ENCODE results near the gene HIVEP3. TPM values are rescaled to one million over a fixed set of nuclear protein-coding genes. Genes with fewer than 3 reads are reported as not detected.

Gene HIVEP3
- total RNA-seq, 8 experiments from 2014 or later = 3.1 to 8.0 (median 4.6) TPM

GRCh38 chr1:41804176-41804575, 114.5 kb downstream of the HIVEP3 start:
- Histone ChIP-seq H3K4me1 (replicated peaks in 1 of 2) (peaks cover 0 to 10% of the 10 kb centered on the region in 2 donors), H3K4me3 (no peak overlapping the region), H3K27ac (no peak overlapping the region)
- in situ Hi-C loops (cut with MboI; ENCODE audit: low pct_unique_long_range_greater_than_20kb in 2 of 9, low sequenced_read_pairs in 9 of 9, unreplicated experiment in 9 of 9) = no loop called here
- ATAC-seq (replicated peaks in 6 of 8) = no peak
- WGBS, 10 experiments = 41 to 94% (median 82%) methylated on average over 1 to 4 of the region's 5 CpGs

DNA sequence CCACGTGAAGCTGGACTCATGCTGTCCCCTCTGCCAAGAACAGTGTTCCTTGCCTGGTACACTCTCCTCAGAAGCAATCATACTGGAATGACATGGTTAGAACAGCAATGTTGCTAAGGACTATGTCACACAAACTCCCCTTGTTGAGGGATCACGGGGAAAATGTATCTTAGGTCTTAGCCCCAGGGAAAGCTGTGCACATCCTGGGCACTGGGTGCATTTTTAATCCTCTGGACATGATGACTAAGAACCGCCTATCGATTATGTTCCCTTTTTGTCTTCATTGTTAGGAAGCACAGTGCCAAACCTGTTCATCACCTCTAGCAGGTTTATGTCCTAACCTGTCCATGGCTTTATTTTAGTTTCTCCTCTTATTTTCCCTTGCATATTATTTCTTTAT, 115.1 kb downstream of the HIVEP3 start:
- no peak for ATAC-seq (replicated peaks in 6 of 8)
- in situ Hi-C loops (cut with MboI; ENCODE audit: low pct_unique_long_range_greater_than_20kb in 2 of 9, low sequenced_read_pairs in 9 of 9, unreplicated experiment in 9 of 9) = no loop called here
- Histone ChIP-seq H3K27ac (no peak overlapping the region), H3K4me1 (replicated peaks in 1 of 2) (peaks cover 0 to 10% of the 10 kb centered on the region in 2 donors), H3K4me3 (no peak overlapping the region)
- 50 to 100% (median 87%) methylated on average over 2 to 4 of the region's 4 CpGs; no CpG with 5 or more reads in 2 of the 10 experiments for WGBS, 10 experiments

GRCh38 chr1:41802532-41803501, 115.9 kb downstream of the HIVEP3 start:
- WGBS, 10 experiments = 60 to 100% (median 89%) methylated on average over 1 to 4 of the region's 4 CpGs; no CpG with 5 or more reads in 2 of the 10 experiments
- peaks cover 0 to 10% of the 10 kb centered on the region in 2 donors for H3K4me1 ChIP-seq (replicated peaks in 1 of 2)
- no peak overlapping the region for H3K27ac ChIP-seq
- no peak for ATAC-seq (replicated peaks in 6 of 8)
- H3K4me3 ChIP-seq = no peak overlapping the region
- in situ Hi-C loops (cut with MboI; ENCODE audit: low pct_unique_long_range_greater_than_20kb in 2 of 9, low sequenced_read_pairs in 9 of 9, unreplicated experiment in 9 of 9) = no loop called here

DNA sequence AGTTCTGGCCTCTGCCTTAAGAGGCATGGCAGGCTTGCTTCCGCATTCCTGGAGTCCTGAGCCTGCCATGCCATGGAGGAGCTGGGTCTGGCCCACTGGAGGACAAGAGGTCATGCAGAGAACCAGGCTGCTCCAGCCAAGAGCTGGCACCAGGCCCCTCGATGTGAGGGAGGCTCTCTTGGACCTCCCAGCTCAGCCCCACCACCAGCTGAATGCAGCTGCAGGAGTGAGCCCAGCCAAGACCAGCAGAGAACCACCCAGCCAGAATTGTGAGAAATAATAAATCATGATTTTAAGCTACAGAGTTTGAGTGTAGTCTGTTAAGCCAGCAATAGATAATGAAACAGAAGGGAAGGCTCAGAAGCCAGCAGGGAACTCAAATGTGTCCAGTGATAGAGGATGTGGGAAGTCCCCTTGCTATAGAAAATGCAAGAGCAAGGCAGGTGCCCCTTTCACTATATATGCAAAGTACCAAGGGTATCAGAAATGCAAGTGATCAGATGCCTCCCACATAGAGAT, 118.4 kb downstream of the HIVEP3 start:
- no peaks in the 10 kb centered on the region for H3K4me1 ChIP-seq (replicated peaks in 1 of 2)
- in situ Hi-C loops (cut with MboI; ENCODE audit: low pct_unique_long_range_greater_than_20kb in 2 of 9, low sequenced_read_pairs in 9 of 9, unreplicated experiment in 9 of 9) = no loop called here
- peak in 2 of 8 experiments; percentile 14 to 19 for ATAC-seq (replicated peaks in 6 of 8)
- H3K4me3 ChIP-seq = no peak overlapping the region
- WGBS, 10 experiments = 20 to 90% (median 79%) methylated on average over 1 to 2 of the region's 2 CpGs; no CpG with 5 or more reads in 3 of the 10 experiments
- H3K27ac ChIP-seq = no peak overlapping the region

DNA sequence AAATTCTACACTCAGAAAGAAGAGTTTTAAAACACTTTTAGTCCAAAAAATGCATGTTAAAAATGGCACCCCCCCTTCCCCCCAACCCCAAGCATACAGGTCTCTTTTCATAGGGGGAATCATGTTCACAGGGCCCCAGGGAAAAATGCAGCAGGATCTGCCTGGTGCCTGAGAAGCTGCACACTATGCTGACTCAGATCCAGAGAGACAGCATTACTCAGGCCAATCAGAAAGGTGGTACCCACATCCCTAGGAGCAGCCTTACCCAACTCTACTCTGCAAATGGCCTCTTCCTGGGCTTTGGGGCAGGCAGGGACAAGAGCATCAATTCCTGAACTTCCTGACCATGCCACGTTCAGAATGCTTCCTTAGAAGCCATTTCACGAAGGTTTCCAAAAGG, 119.0 kb downstream of the HIVEP3 start:
- no peak overlapping the region for H3K27ac ChIP-seq
- ATAC-seq (replicated peaks in 6 of 8) = no peak
- no peak overlapping the region for H3K4me3 ChIP-seq
- in situ Hi-C loops (cut with MboI; ENCODE audit: low pct_unique_long_range_greater_than_20kb in 2 of 9, low sequenced_read_pairs in 9 of 9, unreplicated experiment in 9 of 9) = loop anchor here in 1 of 9 experiments (25.0 kb wide), 1 partner anchor 212 kb away; no protein-coding TSS in a partner anchor
- no peaks in the 10 kb centered on the region for H3K4me1 ChIP-seq (replicated peaks in 1 of 2)
- WGBS, 10 experiments = 20 to 100% (median 83%) methylated on average over 1 to 2 of the region's 2 CpGs; no CpG with 5 or more reads in 5 of the 10 experiments

DNA sequence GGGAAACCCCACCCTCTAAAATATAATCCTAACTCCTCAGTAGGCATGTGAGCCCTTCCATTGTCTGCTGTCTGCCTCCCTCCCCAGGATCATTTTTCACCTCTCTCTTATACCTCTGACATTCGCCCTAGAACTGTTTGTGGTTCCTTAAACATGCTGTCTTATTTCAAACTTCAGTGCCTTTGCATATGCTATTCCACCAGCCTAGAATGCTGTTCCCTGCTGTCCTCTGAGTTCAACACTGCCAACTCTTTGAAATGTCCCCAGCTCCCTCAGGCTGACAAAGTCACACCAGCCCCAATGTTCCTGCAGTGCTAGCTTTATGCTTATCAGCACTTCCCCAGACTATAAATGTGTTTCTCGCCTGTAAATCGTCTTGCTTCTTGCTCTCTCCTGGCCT, 119.5 kb downstream of the HIVEP3 start:
- Histone ChIP-seq H3K4me3 (no peak overlapping the region), H3K4me1 (replicated peaks in 1 of 2) (no peaks in the 10 kb centered on the region), H3K27ac (no peak overlapping the region)
- 14 to 100% (median 92%) methylated on average over 1 to 3 of the region's 3 CpGs for WGBS, 10 experiments
- in situ Hi-C loops (cut with MboI; ENCODE audit: low pct_unique_long_range_greater_than_20kb in 2 of 9, low sequenced_read_pairs in 9 of 9, unreplicated experiment in 9 of 9) = loop anchor here in 1 of 9 experiments (25.0 kb wide), 1 partner anchor 212 kb away; no protein-coding TSS in a partner anchor
- ATAC-seq (replicated peaks in 6 of 8) = no peak

DNA sequence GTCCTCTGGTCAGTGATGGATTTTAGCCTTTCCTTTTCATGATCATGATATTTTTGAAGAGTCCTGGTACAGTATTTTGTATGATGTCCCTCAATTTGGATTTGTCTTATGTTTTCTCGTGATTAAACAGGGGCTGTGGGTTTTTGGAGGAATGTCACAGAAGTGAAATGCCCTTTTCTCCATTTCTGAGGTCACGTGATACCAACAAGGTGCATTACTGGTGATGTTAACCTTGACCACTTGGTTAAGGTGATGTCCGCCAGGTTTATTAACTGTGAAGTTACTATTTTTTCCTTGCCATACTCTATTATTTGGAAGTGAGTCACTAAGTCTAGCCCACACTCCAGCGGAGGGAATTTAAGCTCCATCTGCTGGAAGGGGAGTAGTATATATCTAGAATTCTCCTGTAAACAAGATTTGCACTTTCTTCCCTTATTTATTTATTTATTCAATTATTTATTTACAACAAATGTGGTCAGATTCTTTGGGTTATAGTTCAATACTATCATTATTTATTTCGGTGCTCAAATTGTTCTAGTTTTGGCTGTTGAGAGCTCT, 123.4 kb downstream of the HIVEP3 start:
- H3K27ac ChIP-seq = no peak overlapping the region
- no peak overlapping the region for H3K4me3 ChIP-seq
- WGBS, 10 experiments = 42 to 95% (median 86%) methylated on average over 2 to 5 of the region's 5 CpGs
- peaks cover 0 to 3% of the 10 kb centered on the region in 2 donors for H3K4me1 ChIP-seq (replicated peaks in 1 of 2)
- peak in 1 of 8 experiments; percentile 43 for ATAC-seq (replicated peaks in 6 of 8)
- in situ Hi-C loops (cut with MboI; ENCODE audit: low pct_unique_long_range_greater_than_20kb in 2 of 9, low sequenced_read_pairs in 9 of 9, unreplicated experiment in 9 of 9) = loop anchor here in 1 of 9 experiments (25.0 kb wide), 1 partner anchor 208 kb away; no protein-coding TSS in a partner anchor

- Histone ChIP-seq H3K4me3 (no peak overlapping the region), H3K4me1 (replicated peaks in 1 of 2) (peaks cover 0 to 3% of the 10 kb centered on the region in 2 donors), H3K27ac (no peak overlapping the region)
- no peak for ATAC-seq (replicated peaks in 6 of 8)
- in situ Hi-C loops (cut with MboI; ENCODE audit: low pct_unique_long_range_greater_than_20kb in 2 of 9, low sequenced_read_pairs in 9 of 9, unreplicated experiment in 9 of 9) = loop anchor here in 1 of 9 experiments (25.0 kb wide), 1 partner anchor 207 kb away; no protein-coding TSS in a partner anchor
- WGBS, 10 experiments = 37 to 100% (median 79%) methylated on average over 1 to 5 of the region's 5 CpGs
These were observed 124.7 kb downstream of the HIVEP3 start for GRCh38 chr1:41794031-41794430.

DNA sequence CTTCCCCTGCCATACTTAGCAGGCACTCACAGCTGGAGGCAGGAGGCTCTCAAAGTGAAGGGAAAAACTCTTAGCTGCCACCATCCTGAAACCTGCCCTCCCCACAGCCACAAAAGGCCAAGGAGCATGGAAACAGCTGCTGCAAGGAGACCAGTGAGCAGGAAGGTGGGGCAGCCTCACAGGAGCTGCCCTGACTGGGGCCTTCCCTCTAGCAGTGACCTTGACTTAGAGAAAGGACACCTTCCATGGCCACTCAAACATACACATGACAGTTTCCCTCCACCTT, 126.3 kb downstream of the HIVEP3 start:
- Histone ChIP-seq H3K4me3 (no peak overlapping the region), H3K27ac (no peak overlapping the region), H3K4me1 (replicated peaks in 1 of 2) (peaks cover 0 to 3% of the 10 kb centered on the region in 2 donors)
- in situ Hi-C loops (cut with MboI; ENCODE audit: low pct_unique_long_range_greater_than_20kb in 2 of 9, low sequenced_read_pairs in 9 of 9, unreplicated experiment in 9 of 9) = loop anchor here in 1 of 9 experiments (25.0 kb wide), 1 partner anchor 205 kb away; no protein-coding TSS in a partner anchor
- no peak for ATAC-seq (replicated peaks in 6 of 8)

GRCh38 chr1:41791667-41792484, 126.8 kb downstream of the HIVEP3 start:
- Histone ChIP-seq H3K4me1 (replicated peaks in 1 of 2) (peaks cover 0 to 3% of the 10 kb centered on the region in 2 donors), H3K27ac (no peak overlapping the region), H3K4me3 (no peak overlapping the region)
- ATAC-seq (replicated peaks in 6 of 8) = no peak
- in situ Hi-C loops (cut with MboI; ENCODE audit: low pct_unique_long_range_greater_than_20kb in 2 of 9, low sequenced_read_pairs in 9 of 9, unreplicated experiment in 9 of 9) = loop anchor here in 1 of 9 experiments (25.0 kb wide), 1 partner anchor 205 kb away; no protein-coding TSS in a partner anchor
- 57 to 100% (median 92%) methylated on average over 1 to 5 of the region's 5 CpGs; no CpG with 5 or more reads in 2 of the 10 experiments for WGBS, 10 experiments

GRCh38 chr1:41790351-41790750, 128.4 kb downstream of the HIVEP3 start:
- in situ Hi-C loops (cut with MboI; ENCODE audit: low pct_unique_long_range_greater_than_20kb in 2 of 9, low sequenced_read_pairs in 9 of 9, unreplicated experiment in 9 of 9) = loop anchor here in 1 of 9 experiments (25.0 kb wide), 1 partner anchor 203 kb away; no protein-coding TSS in a partner anchor
- Histone ChIP-seq H3K27ac (no peak overlapping the region), H3K4me1 (replicated peaks in 1 of 2) (peaks cover 0 to 3% of the 10 kb centered on the region in 2 donors), H3K4me3 (no peak overlapping the region)
- no peak for ATAC-seq (replicated peaks in 6 of 8)
- 72 to 100% (median 79%) methylated on average over 1 to 4 of the region's 4 CpGs; no CpG with 5 or more reads in 3 of the 10 experiments for WGBS, 10 experiments

GRCh38 chr1:41789661-41790330, 128.9 kb downstream of the HIVEP3 start:
- ATAC-seq (replicated peaks in 6 of 8) = no peak
- in situ Hi-C loops (cut with MboI; ENCODE audit: low pct_unique_long_range_greater_than_20kb in 2 of 9, low sequenced_read_pairs in 9 of 9, unreplicated experiment in 9 of 9) = loop anchor here in 1 of 9 experiments (25.0 kb wide), 1 partner anchor 202 kb away; no protein-coding TSS in a partner anchor
- Histone ChIP-seq H3K4me3 (no peak overlapping the region), H3K27ac (no peak overlapping the region), H3K4me1 (replicated peaks in 1 of 2) (peaks cover 0 to 3% of the 10 kb centered on the region in 2 donors)
- WGBS, 10 experiments = 60 to 96% (median 83%) methylated on average over 1 to 3 of the region's 3 CpGs; no CpG with 5 or more reads in 3 of the 10 experiments
